Left forelimb (tissue), 1 donor: ENCODE measurements around the gene PGAP3.

Experiments used
- DNase-seq: peaks from one replicate; pipeline ENCODE4 v3.0.0-alpha.2; 2018; ENCODE audit warnings: low spot score

The PGAP3 gene

GRCh38 chr17:39672522-39673334 lies 15.1 kb downstream of the PGAP3 start:
- no peak for DNase-seq

- DNase-seq: no peak
Observed at GRCh38 chr17:39671651-39672521, 16.0 kb downstream of the PGAP3 start.

- no peak for DNase-seq
Observed at GRCh38 chr17:39670746-39671145, 17.1 kb downstream of the PGAP3 start.

GRCh38 chr17:39669897-39670735 lies 17.7 kb downstream of the PGAP3 start:
- no peak for DNase-seq

GRCh38 chr17:39667945-39668924 lies 19.6 kb downstream of the PGAP3 start, which contains the start of gene PNMT:
PNMT (plus strand) TSS chr17:39668453; CDS start chr17:39668476, 23 bp downstream.
- DNase-seq: peak; percentile 75

GRCh38 chr17:39667262-39667944 lies 20.5 kb downstream of the PGAP3 start:
- DNase-seq: peak; percentile 64

- peak; percentile 63 for DNase-seq
Observed at GRCh38 chr17:39666601-39667261, 21.1 kb downstream of the PGAP3 start.

GRCh38 chr17:39666231-39666600 lies 21.6 kb downstream of the PGAP3 start:
- DNase-seq: no peak

GRCh38 chr17:39665642-39666224 lies 22.1 kb downstream of the PGAP3 start:
- peak; percentile 64 for DNase-seq

GRCh38 chr17:39664581-39665561 lies 23.0 kb downstream of the PGAP3 start, which contains the start of gene TCAP:
TCAP (plus strand) TSS chr17:39665349; CDS start chr17:39665360, 11 bp downstream.
- DNase-seq: peak; percentile 59

- peak; percentile 55 for DNase-seq
Observed at GRCh38 chr17:39663688-39664580, 23.9 kb downstream of the PGAP3 start.

GRCh38 chr17:39663340-39663687 lies 24.5 kb downstream of the PGAP3 start:
- no peak for DNase-seq

- peak; percentile 56 for DNase-seq
Observed at GRCh38 chr17:39662551-39663339, 25.1 kb downstream of the PGAP3 start.

GRCh38 chr17:39661744-39662541 lies 25.9 kb downstream of the PGAP3 start:
- DNase-seq: peak; percentile 55
